PC-3 (cell line): ENCODE data around the gene DHRS4L2.

Source experiments
- CTCF ChIP-seq: fragments of 300-600 bp; sonication (generic); conservative IDR thresholded peaks from 2 replicates; pipeline ENCODE4 v1.5.1; 2017; ENCODE audit warnings: antibody characterized with exemption, low read depth, mild to moderate bottlenecking, low read length
- EZH2 ChIP-seq: fragments of 300-600 bp; sonication (generic); IDR thresholded peaks from one replicate; pipeline ENCODE4 v1.6.1; 2017; ENCODE audit warnings: antibody characterized with exemption, mild to moderate bottlenecking, low read length; ENCODE audit not compliant: unreplicated experiment
- EZH2phosphoT487 ChIP-seq: fragments of 300-600 bp; sonication (generic); IDR thresholded peaks from 2 replicates; pipeline ENCODE4 v1.6.1; 2018; ENCODE audit warnings: mild to moderate bottlenecking, antibody characterized with exemption, low read length, borderline replicate concordance

GRCh38 chr14:24051789-24052655 is 63.3 kb downstream of the DHRS4L2 start, which contains the start of gene CARMIL3:
- TF ChIP-seq EZH2: no peak
- no peak for TF ChIP-seq CTCF
- TF ChIP-seq EZH2phosphoT487: no peak
